BJ (cell line): Measurements from ENCODE around the gene ADAT2. TPM values are rescaled to one million over a fixed set of nuclear protein-coding genes. Genes with fewer than 3 reads are reported as not detected.

Experiments used
- CTCF ChIA-PET: fragments of 350-600 bp; formaldehyde crosslinking; extraction: SDS; loops from one replicate; lab custom pipeline; 2021; ENCODE audit warnings: antibody characterized with exemption, inconsistent platforms; lab: Yijun Ruan, JAX
- POLR2A ChIA-PET: fragments of 300-600 bp; sonication (Branson Sonifier 250); formaldehyde crosslinking; extraction: SDS; loops from one replicate; lab custom pipeline; 2021; ENCODE audit warnings: antibody characterized with exemption; lab: Charles Lee
- DNase-seq: peaks from one replicate; pipeline ENCODE4 v3.0.0-alpha.2; 2011; ENCODE audit warnings: low read depth
- H3K27me3 ChIP-seq: 2 replicates; pipeline ENCODE4 v1.6.0; 2011; ENCODE audit warnings: low read length; ENCODE audit not compliant: control insufficient read depth, insufficient read depth
- H3K36me3 ChIP-seq: 2 replicates; pipeline ENCODE4 v1.5.1; 2011; ENCODE audit warnings: low read length; ENCODE audit not compliant: control insufficient read depth, insufficient read depth
- H3K4me3 ChIP-seq: 2 replicates; pipeline ENCODE4 v1.5.1; 2011; ENCODE audit warnings: low read depth, mild to moderate bottlenecking, control low read depth, low read length
- CTCF ChIP-seq: IDR thresholded peaks from 2 replicates; pipeline ENCODE4 v1.5.1; 2011; ENCODE audit warnings: low read depth, mild to moderate bottlenecking, control low read depth, inconsistent platforms, low read length, moderate library complexity; ENCODE audit not compliant: insufficient read depth
- polyA plus RNA-seq: library from polyadenylated mRNA; depleted of rRNA; stranded (reverse); fragments of >200 nt; gene quantifications from 2 replicates; pipeline ENCODE4 v1.2.3, GENCODE V29; 2011

The ADAT2 gene
- polyA plus RNA-seq, 1 experiment, result 1.3 TPM

GRCh38 chr6:143408787-143409162 is 41.7 kb downstream of the ADAT2 start:
- H3K27me3 ChIP-seq, result no peaks in the 10 kb centered on the region; the same call in 1 of the 2 replicates
- no peak for TF ChIP-seq CTCF
- POLR2A ChIA-PET, result interaction anchor here (0.6 kb wide), 1 partner anchor 149 kb away, joined by 3 read pairs; no protein-coding TSS in a partner anchor
- CTCF ChIA-PET, result interaction anchor here (1.2 kb wide), 1 partner anchor 176 kb away, joined by 3 read pairs; no protein-coding TSS in a partner anchor
- DNase-seq, result no peak
- H3K36me3 ChIP-seq, result no peaks in the 10 kb centered on the region
- H3K4me3 ChIP-seq, result no peak overlapping the region

- TF ChIP-seq CTCF, result no peak
- ChIA-PET POLR2A (no interaction called here), CTCF (interaction anchor here (1.2 kb wide), 1 partner anchor 176 kb away, joined by 3 read pairs; no protein-coding TSS in a partner anchor)
- Histone ChIP-seq H3K4me3 (no peak overlapping the region), H3K36me3 (no peaks in the 10 kb centered on the region), H3K27me3 (no peaks in the 10 kb centered on the region; the same call in 1 of the 2 replicates)
- DNase-seq, result no peak
Measured at GRCh38 chr6:143408151-143408786, 42.2 kb downstream of the ADAT2 start.

GRCh38 chr6:143406673-143407072 is 43.8 kb downstream of the ADAT2 start:
- no peaks in the 10 kb centered on the region for H3K27me3 ChIP-seq
- DNase-seq, result no peak
- H3K36me3 ChIP-seq, result no peaks in the 10 kb centered on the region
- ChIA-PET POLR2A (no interaction called here), CTCF (interaction anchor here (0.8 kb wide), 1 partner anchor 10 kb away, joined by 3 read pairs; no protein-coding TSS in a partner anchor)
- TF ChIP-seq CTCF, result no peak
- H3K4me3 ChIP-seq, result no peak overlapping the region

GRCh38 chr6:143405373-143406154 is 44.9 kb downstream of the ADAT2 start:
- TF ChIP-seq CTCF, result no peak
- POLR2A ChIA-PET, result no interaction called here
- DNase-seq, result peak; percentile 34
- CTCF ChIA-PET, result interaction anchor here (0.8 kb wide), 1 partner anchor 20 kb away, joined by 3 read pairs; no protein-coding TSS in a partner anchor
- H3K36me3 ChIP-seq, result no peaks in the 10 kb centered on the region
- no peak overlapping the region for H3K4me3 ChIP-seq
- H3K27me3 ChIP-seq, result no peaks in the 10 kb centered on the region

- Histone ChIP-seq H3K4me3 (no peak overlapping the region), H3K36me3 (no peaks in the 10 kb centered on the region), H3K27me3 (no peaks in the 10 kb centered on the region)
- no peak for DNase-seq
- ChIA-PET POLR2A (no interaction called here), CTCF (interaction anchor here (2.6 kb wide), 1 partner anchor 24 kb away, joined by 8 read pairs; no protein-coding TSS in a partner anchor)
- TF ChIP-seq CTCF, result no peak
Measured at GRCh38 chr6:143402721-143403336, 47.7 kb downstream of the ADAT2 start.
